GM12874 (cell line): Measurements from ENCODE around the gene UBE2F.

Source experiments
- CTCF ChIP-seq: IDR thresholded peaks from 2 replicates; pipeline ENCODE4 v1.5.1; 2011; ENCODE audit warnings: low read depth, mild to moderate bottlenecking, control low read depth, low read length, moderate library complexity; ENCODE audit not compliant: insufficient read depth

Gene UBE2F

GRCh38 chr2:237923481-237924163, 43.2 kb upstream of the UBE2F start:
- TF ChIP-seq CTCF = peak; percentile 67

GRCh38 chr2:237924164-237924534, 42.7 kb upstream of the UBE2F start:
- TF ChIP-seq CTCF = no peak

GRCh38 chr2:237927135-237927534, 39.7 kb upstream of the UBE2F start:
- no peak for TF ChIP-seq CTCF

GRCh38 chr2:237927986-237928385, 38.8 kb upstream of the UBE2F start:
- no peak for TF ChIP-seq CTCF

- TF ChIP-seq CTCF = no peak
Measured at GRCh38 chr2:237929979-237930378, 36.8 kb upstream of the UBE2F start.

GRCh38 chr2:237931205-237931721, 35.6 kb upstream of the UBE2F start:
- no peak for TF ChIP-seq CTCF

GRCh38 chr2:237932731-237933131, 34.1 kb upstream of the UBE2F start:
- no peak for TF ChIP-seq CTCF
